SKM-1 treated with dmso at 0.1 percent for 144 hours (cell line): ENCODE results near the gene FAM170B.
A peak's percentile ranks its signal among the peaks of the same experiment; 100 is the strongest.

Experiments used
- DNase-seq: peaks from one replicate; lab custom pipeline; 2025; ENCODE audit not compliant: unreplicated experiment; lab: John Stamatoyannopoulos, UW

Gene FAM170B

GRCh38 chr10:49169776-49170175, 36.0 kb upstream of the FAM170B start:
- DNase-seq = no peak

GRCh38 chr10:49168831-49169500, 35.1 kb upstream of the FAM170B start:
- peak; percentile 67 for DNase-seq

- no peak for DNase-seq
Observed at GRCh38 chr10:49168171-49168540, 34.3 kb upstream of the FAM170B start.

GRCh38 chr10:49167425-49168170, 33.8 kb upstream of the FAM170B start:
- no peak for DNase-seq

- no peak for DNase-seq
Observed at GRCh38 chr10:49166484-49167400, 32.9 kb upstream of the FAM170B start.

GRCh38 chr10:49165821-49166483, 32.1 kb upstream of the FAM170B start:
- no peak for DNase-seq

GRCh38 chr10:49165259-49165658, 31.4 kb upstream of the FAM170B start:
- no peak for DNase-seq

GRCh38 chr10:49164559-49165188, 30.9 kb upstream of the FAM170B start:
- no peak for DNase-seq

- no peak for DNase-seq
Observed at GRCh38 chr10:49163741-49164140, 29.9 kb upstream of the FAM170B start.

- DNase-seq = no peak
Observed at GRCh38 chr10:49162761-49163310, 29.0 kb upstream of the FAM170B start.

GRCh38 chr10:49162063-49162462, 28.2 kb upstream of the FAM170B start:
- no peak for DNase-seq

GRCh38 chr10:49161411-49161997, 27.7 kb upstream of the FAM170B start:
- DNase-seq = peak; percentile 63

GRCh38 chr10:49160814-49161213, 27.0 kb upstream of the FAM170B start:
- no peak for DNase-seq

- DNase-seq = no peak
Observed at GRCh38 chr10:49160110-49160509, 26.3 kb upstream of the FAM170B start.

GRCh38 chr10:49158915-49159314, 25.1 kb upstream of the FAM170B start:
- no peak for DNase-seq

- no peak for DNase-seq
Observed at GRCh38 chr10:49158404-49158803, 24.6 kb upstream of the FAM170B start.

GRCh38 chr10:49157229-49157628, 23.4 kb upstream of the FAM170B start:
- no peak for DNase-seq

GRCh38 chr10:49154641-49155040, 20.8 kb upstream of the FAM170B start:
- DNase-seq = no peak

- DNase-seq = no peak
Observed at GRCh38 chr10:49153971-49154370, 20.1 kb upstream of the FAM170B start.

- no peak for DNase-seq
Observed at GRCh38 chr10:49153115-49153514, 19.3 kb upstream of the FAM170B start.
